Superior temporal gyrus (tissue), 1 donor: ENCODE data around the gene PNMA8B.

Experiments used
- DNase-seq: peaks from one replicate; pipeline ENCODE4 v3.0.0-alpha.2; 2016; ENCODE audit errors: extremely low spot score

The PNMA8B gene

GRCh38 chr19:46454244-46454643, 41.4 kb downstream of the PNMA8B start:
- no peak for DNase-seq

- DNase-seq: no peak
Observed at GRCh38 chr19:46453661-46454060, 42.0 kb downstream of the PNMA8B start.

GRCh38 chr19:46452186-46452585, 43.5 kb downstream of the PNMA8B start:
- DNase-seq: no peak

- peak; percentile 39 for DNase-seq
Observed at GRCh38 chr19:46451352-46451751, 44.3 kb downstream of the PNMA8B start.

GRCh38 chr19:46450737-46451136, 44.9 kb downstream of the PNMA8B start:
- no peak for DNase-seq

GRCh38 chr19:46449228-46449627, 46.4 kb downstream of the PNMA8B start:
- DNase-seq: no peak

- DNase-seq: no peak
Observed at GRCh38 chr19:46448601-46449000, 47.1 kb downstream of the PNMA8B start.

GRCh38 chr19:46447824-46448223, 47.8 kb downstream of the PNMA8B start:
- no peak for DNase-seq

GRCh38 chr19:46447006-46447405, 48.7 kb downstream of the PNMA8B start:
- no peak for DNase-seq

GRCh38 chr19:46446021-46446420, 49.6 kb downstream of the PNMA8B start:
- DNase-seq: no peak

- DNase-seq: no peak
Observed at GRCh38 chr19:46442808-46443450, 52.7 kb downstream of the PNMA8B start.

GRCh38 chr19:46441866-46442265, 53.8 kb downstream of the PNMA8B start:
- DNase-seq: no peak
